HUES64 (cell line): ENCODE results near the gene RPRD1B.

Source experiments
- H3K27ac ChIP-seq: 2 replicates; pipeline ENCODE4 v1.7.0; 2013; ENCODE audit warnings: low read depth, low read length, inconsistent platforms
- H3K27me3 ChIP-seq: 2 replicates; pipeline ENCODE4 v1.6.1; 2013; ENCODE audit warnings: mild to moderate bottlenecking, low read length; ENCODE audit not compliant: insufficient read depth
- H3K36me3 ChIP-seq: 2 replicates; pipeline ENCODE4 v1.6.1; 2013; ENCODE audit warnings: mild to moderate bottlenecking, low read length; ENCODE audit not compliant: insufficient read depth
- H3K4me1 ChIP-seq: 2 replicates; pipeline ENCODE4 v1.6.1; 2013; ENCODE audit warnings: mild to moderate bottlenecking, low read length, moderate library complexity; ENCODE audit not compliant: insufficient read depth
- H3K4me3 ChIP-seq: 2 replicates; pipeline ENCODE4 v1.5.1; 2013; ENCODE audit warnings: mild to moderate bottlenecking, low read length, moderate library complexity
- H3K9ac ChIP-seq: 2 replicates; pipeline ENCODE4 v1.6.1; 2013; ENCODE audit warnings: mild to moderate bottlenecking, low read depth, low read length
- H3K9me3 ChIP-seq: 2 replicates; pipeline ENCODE4 v1.6.1; 2013; ENCODE audit warnings: low read depth, low read length; ENCODE audit not compliant: insufficient read depth
- WGBS: fragments of 150-250, 120-280 bp; methylation state at CpG from one replicate; pipeline ENCODE4 v1.1.7; 2013; ENCODE audit warnings: missing lambda C conversion rate; 5-methylcytosine and 5-hydroxymethylcytosine counted together

The RPRD1B gene

GRCh38 chr20:38115205-38115604 lies 81.7 kb downstream of the RPRD1B start:
- 90% methylated on average over 1 of the region's 1 CpG for WGBS
- no peaks in the 10 kb centered on the region for H3K9me3 ChIP-seq
- H3K27me3 ChIP-seq = no peaks in the 10 kb centered on the region
- no peak overlapping the region for H3K9ac ChIP-seq
- no peak overlapping the region for H3K27ac ChIP-seq
- no peaks in the 10 kb centered on the region for H3K4me1 ChIP-seq
- H3K4me3 ChIP-seq = no peak overlapping the region
- no peaks in the 10 kb centered on the region for H3K36me3 ChIP-seq

- no peak overlapping the region for H3K9ac ChIP-seq
- H3K4me1 ChIP-seq = no peaks in the 10 kb centered on the region
- 100% methylated on average over 1 of the region's 2 CpGs for WGBS
- no peaks in the 10 kb centered on the region for H3K36me3 ChIP-seq
- no peaks in the 10 kb centered on the region for H3K27me3 ChIP-seq
- no peak overlapping the region for H3K27ac ChIP-seq
- H3K4me3 ChIP-seq = no peak overlapping the region
- no peaks in the 10 kb centered on the region for H3K9me3 ChIP-seq
Measured at GRCh38 chr20:38115896-38116295, 82.3 kb downstream of the RPRD1B start.

- no peaks in the 10 kb centered on the region for H3K4me1 ChIP-seq
Measured at GRCh38 chr20:38116409-38117165, 83.0 kb downstream of the RPRD1B start.

DNA sequence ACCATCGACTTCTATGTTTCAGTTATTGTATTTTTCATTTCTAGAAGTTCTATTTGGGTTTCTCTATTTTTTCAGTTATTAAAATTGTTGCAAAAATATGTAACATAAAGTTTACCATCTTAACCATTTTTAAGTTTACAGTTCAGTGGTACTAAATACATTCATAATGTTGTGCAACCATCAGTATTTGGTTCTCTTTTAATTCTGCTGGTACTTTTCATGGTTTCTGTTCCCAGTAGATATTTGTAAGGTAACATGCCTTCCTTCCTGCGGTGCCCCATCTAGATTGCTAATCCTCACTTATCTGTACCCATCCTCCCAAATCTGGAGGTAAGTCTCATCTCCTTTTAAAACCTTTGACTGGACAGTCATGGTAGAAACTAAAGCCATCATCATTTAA lies 83.7 kb downstream of the RPRD1B start:
- no peaks in the 10 kb centered on the region for H3K36me3 ChIP-seq
- no peaks in the 10 kb centered on the region for H3K27me3 ChIP-seq
- no peak overlapping the region for H3K4me3 ChIP-seq
- H3K27ac ChIP-seq = no peak overlapping the region
- no peak overlapping the region for H3K9ac ChIP-seq
- no peaks in the 10 kb centered on the region for H3K9me3 ChIP-seq
- H3K4me1 ChIP-seq = no peaks in the 10 kb centered on the region
- 90% methylated on average over 1 of the region's 2 CpGs for WGBS

More at GRCh38 chr20:38116409-38117165, 83.0 kb downstream of the RPRD1B start:
- Histone ChIP-seq H3K27ac (no peak overlapping the region), H3K4me3 (no peak overlapping the region), H3K9me3 (no peaks in the 10 kb centered on the region), H3K9ac (no peak overlapping the region), H3K36me3 (no peaks in the 10 kb centered on the region), H3K27me3 (no peaks in the 10 kb centered on the region)
- 78% methylated on average over 2 of the region's 3 CpGs for WGBS

DNA sequence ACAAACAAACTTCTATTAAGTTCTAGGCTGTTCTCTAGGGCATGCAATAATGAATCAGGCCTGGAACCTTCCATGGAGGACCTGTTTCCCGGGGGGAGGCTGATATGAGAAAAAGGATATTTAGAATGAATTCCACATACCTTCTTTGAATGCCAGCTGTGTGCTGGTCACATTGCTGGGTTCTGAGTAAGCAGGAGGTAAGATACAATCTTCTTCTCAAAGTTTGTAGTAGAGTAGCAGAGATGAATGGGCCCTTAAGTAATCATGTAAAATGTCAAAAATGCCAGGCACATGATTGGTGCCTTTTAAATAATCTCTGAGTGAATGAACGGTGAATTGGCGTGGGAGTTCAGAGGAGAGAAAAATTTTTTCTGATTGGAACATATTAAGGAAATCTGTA lies 84.1 kb downstream of the RPRD1B start:
- Histone ChIP-seq H3K9me3 (no peaks in the 10 kb centered on the region), H3K9ac (no peak overlapping the region; the same call in 1 of the 2 replicates)
- 89% methylated on average over 3 of the region's 3 CpGs for WGBS

DNA sequence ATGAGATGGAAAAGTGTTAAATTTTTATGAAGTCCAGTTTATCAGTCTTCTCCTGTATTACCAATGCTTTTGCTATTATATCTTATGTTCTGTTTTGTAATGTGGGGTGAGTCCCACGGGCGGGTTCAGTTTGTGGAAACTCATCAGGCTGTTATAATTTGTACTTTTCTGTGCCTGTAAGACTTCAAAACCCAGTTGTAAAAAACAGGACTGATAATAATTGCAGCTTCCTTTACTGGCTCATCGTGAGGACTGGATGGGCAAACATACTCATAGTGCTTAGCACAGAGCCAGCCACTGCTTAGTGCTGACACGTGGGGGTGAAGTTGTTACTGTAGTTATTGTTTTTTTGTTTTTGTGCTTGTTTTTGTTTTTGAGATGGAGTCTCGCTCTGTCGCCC lies 85.9 kb downstream of the RPRD1B start:
- H3K9me3 ChIP-seq = no peaks in the 10 kb centered on the region

More for the DNA sequence above, 84.1 kb downstream of the RPRD1B start:
- Histone ChIP-seq H3K36me3 (no peaks in the 10 kb centered on the region), H3K4me1 (no peaks in the 10 kb centered on the region), H3K27me3 (no peaks in the 10 kb centered on the region), H3K27ac (no peak overlapping the region), H3K4me3 (no peak overlapping the region)

DNA sequence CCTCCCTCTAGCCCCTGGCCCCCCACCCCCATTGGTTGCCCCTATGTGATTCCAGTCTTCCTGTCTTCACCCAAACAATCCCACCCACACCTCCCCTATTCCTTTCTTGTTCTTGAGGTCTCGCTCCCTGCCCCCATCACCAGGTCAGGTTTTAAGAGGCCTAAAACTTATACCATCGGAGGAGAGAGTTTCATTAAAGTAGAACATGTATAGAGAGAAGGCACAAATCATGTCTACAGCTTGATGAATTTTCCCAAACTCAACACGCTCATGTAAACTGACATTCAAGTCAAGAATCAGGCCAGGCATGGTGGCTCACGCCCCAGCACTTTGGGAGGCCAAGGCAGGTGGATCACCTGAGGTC lies 87.1 kb downstream of the RPRD1B start:
- H3K4me1 ChIP-seq = no peaks in the 10 kb centered on the region
- 96% methylated on average over 4 of the region's 4 CpGs for WGBS

More for the DNA sequence above, 85.9 kb downstream of the RPRD1B start:
- 91% methylated on average over 6 of the region's 6 CpGs for WGBS
- H3K4me1 ChIP-seq = no peaks in the 10 kb centered on the region
- no peak overlapping the region for H3K27ac ChIP-seq
- H3K36me3 ChIP-seq = no peaks in the 10 kb centered on the region
- H3K4me3 ChIP-seq = no peak overlapping the region
- no peak overlapping the region for H3K9ac ChIP-seq
- H3K27me3 ChIP-seq = no peaks in the 10 kb centered on the region

GRCh38 chr20:38121741-38122140 lies 88.2 kb downstream of the RPRD1B start:
- no peaks in the 10 kb centered on the region for H3K27me3 ChIP-seq
- no peak overlapping the region for H3K9ac ChIP-seq
- no peaks in the 10 kb centered on the region for H3K36me3 ChIP-seq
- no peaks in the 10 kb centered on the region for H3K4me1 ChIP-seq
- H3K9me3 ChIP-seq = no peaks in the 10 kb centered on the region
- 91% methylated on average over 4 of the region's 4 CpGs for WGBS
- no peak overlapping the region for H3K27ac ChIP-seq
- no peak overlapping the region for H3K4me3 ChIP-seq

More for the DNA sequence above, 87.1 kb downstream of the RPRD1B start:
- Histone ChIP-seq H3K9ac (no peak overlapping the region), H3K36me3 (no peaks in the 10 kb centered on the region), H3K27ac (no peak overlapping the region), H3K27me3 (no peaks in the 10 kb centered on the region), H3K9me3 (no peaks in the 10 kb centered on the region), H3K4me3 (no peak overlapping the region)

DNA sequence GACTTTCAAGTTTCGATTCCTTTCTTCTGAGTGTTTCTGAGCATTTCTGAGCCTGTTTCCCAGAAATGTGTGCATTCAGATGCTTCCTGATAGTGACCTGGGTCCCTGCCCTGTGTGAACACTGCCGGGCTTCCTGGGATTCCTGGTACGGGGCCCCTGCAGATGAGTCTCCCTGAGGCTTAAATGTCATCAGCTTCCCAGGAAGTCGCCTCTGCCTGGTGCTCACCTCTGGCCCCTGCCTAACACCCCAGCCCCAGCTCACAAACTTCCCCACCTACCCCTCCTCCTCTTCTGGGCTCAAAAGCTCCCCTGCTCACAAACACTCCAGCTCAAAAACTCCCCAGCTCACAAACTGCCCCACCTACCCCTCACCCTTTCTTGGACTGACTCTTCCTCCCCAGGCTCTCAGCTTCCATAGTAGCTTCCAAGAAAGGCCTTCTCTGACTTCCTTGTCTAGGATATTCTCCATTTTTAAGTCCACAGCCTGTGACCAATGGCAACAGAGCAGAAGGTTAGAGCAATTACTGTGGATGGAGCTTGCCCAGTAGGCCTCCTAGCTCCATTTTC lies 89.6 kb downstream of the RPRD1B start:
- Histone ChIP-seq H3K4me3 (no peak overlapping the region), H3K9ac (no peak overlapping the region), H3K27ac (no peak overlapping the region), H3K27me3 (no peaks in the 10 kb centered on the region), H3K36me3 (no peaks in the 10 kb centered on the region), H3K4me1 (no peaks in the 10 kb centered on the region), H3K9me3 (no peaks in the 10 kb centered on the region)
- WGBS = 68% methylated on average over 4 of the region's 4 CpGs

DNA sequence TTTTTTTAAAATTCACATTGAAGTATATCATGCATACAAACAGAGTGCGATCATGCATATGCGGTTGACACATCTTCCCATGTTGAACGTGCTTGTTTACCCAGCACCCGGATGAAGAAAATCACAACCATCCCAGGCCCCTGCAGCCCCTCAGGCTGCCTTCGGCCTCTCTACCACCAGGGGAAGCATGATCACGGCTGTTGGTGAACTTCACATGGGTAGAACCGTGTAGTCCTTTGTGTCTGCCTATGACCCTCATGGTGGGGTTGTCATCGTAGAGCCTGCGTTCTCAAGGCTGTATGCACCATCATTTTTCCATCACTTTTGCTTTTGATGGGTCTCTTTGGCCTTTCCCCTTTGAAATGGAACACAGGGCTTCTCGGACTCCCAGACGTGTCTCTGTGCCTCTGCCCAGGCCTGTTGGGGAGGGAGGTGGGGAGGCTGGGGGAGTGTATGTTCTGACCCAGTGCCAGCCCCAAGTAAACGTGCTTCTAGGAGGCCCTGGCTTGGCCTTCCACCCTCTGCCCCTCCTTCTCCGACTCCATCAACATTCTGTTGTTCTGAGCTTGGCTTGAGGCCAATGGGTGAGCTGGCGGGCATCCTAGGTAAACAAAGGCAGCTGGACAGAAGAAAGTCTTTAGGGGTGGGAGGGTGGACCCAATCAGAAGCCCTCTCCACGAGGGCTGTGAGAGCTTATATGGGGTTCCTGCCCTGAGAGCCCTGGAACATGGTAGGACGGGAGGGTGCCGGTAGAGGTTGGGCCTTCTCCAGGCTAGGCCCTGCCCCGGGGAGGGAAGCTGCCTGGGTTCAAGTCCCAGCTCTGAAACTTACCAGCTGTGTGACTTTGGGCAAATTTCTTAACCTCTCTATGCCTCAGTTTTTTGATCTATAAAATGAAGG lies 91.9 kb downstream of the RPRD1B start:
- H3K27ac ChIP-seq = no peak overlapping the region
- no peaks in the 10 kb centered on the region for H3K4me1 ChIP-seq
- H3K4me3 ChIP-seq = no peak overlapping the region
- H3K27me3 ChIP-seq = no peaks in the 10 kb centered on the region
- no peaks in the 10 kb centered on the region for H3K36me3 ChIP-seq
- H3K9me3 ChIP-seq = no peaks in the 10 kb centered on the region
- 91% methylated on average over 18 of the region's 18 CpGs for WGBS
- no peak overlapping the region for H3K9ac ChIP-seq
